ENCODE results near the gene MT2A. TPM values are rescaled to one million over a fixed set of nuclear protein-coding genes. Genes with fewer than 3 reads are reported as not detected.

Gene MT2A
- total and polyA plus RNA-seq, 2 of the 4 experiments (the other 2 are of a cell fraction), result 25.5 to 621 TPM

DNA sequence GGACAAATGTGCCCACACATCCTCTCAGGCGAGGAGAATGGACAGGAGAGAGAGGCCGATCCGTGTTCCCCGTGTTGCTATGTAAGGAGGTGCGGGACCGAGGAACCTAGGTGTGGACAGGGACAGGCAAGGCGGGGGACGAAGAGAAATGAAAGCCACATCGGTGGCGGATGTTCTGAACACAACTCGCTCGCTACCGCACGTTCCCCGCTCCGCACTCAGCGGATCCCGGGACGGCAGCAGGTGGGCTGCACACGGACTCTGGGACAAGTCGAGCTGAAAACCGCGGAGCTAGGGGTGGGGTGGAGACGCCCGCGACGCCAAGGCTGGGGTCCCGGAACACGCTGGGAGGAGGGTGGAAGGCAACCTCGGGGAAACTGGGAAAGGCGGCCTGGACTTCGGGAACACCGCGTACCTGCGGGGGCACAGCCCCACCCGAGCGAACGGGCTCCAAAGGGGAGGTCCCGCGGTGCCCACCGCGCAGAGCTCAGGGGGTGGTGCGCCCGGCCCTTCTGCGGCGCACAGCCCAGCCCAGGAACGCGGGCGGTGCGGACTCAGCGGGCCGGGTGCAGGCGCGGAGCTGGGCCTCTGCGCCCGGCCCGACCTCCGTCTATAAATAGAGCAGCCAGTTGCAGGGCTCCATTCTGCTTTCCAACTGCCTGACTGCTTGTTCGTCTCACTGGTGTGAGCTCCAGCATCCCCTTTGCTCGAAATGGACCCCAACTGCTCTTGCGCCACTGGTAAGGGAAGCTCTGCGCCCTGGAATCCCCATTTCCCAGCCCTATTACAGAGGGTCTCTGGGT, 17.0 kb downstream of the MT2A start, which contains the start of gene MT1E:
Gene MT1E (plus strand): TSS at position 642 of the 803 bp plus-strand sequence. CDS start 71 bp downstream, at position 713.
- Histone ChIP-seq H3K27me3 (ENCODE audit: control insufficient read depth, insufficient read depth, low read length) (no peaks in the 10 kb centered on the region), H2AK5ac (ENCODE audit: low read depth, low read length) (peak within 1 kb of the TSS; percentile 100), H3K4me3 (ENCODE audit: insufficient read depth, low read depth, low read length) (peak within 1 kb of the TSS; percentile 51), H3K9ac (ENCODE audit: low read depth, low read length) (peak within 1 kb of the TSS; percentile 84), H3K4me2 (ENCODE audit: low read depth, low read length) (peak within 1 kb of the TSS; percentile 96), H3K27ac (ENCODE audit: insufficient read depth, low read length) (peak within 1 kb of the TSS; percentile 85), H3K56ac (ENCODE audit: extremely low read depth, insufficient read depth, low read length) (peak within 1 kb of the TSS; percentile 88), H3K18ac (ENCODE audit: low read depth, low read length) (peak within 1 kb of the TSS; percentile 91), H2BK5ac (ENCODE audit: low read depth, low read length, poor library complexity, severe bottlenecking) (peak within 1 kb of the TSS; percentile 92), H2AFZ (replicated peaks; ENCODE audit: low read length, poor library complexity) (peak within 1 kb of the TSS; percentile 98), H3K79me1 (ENCODE audit: low read depth in 1 of 2, low read length in 2 of 2) (peaks cover 3 to 13% of the 10 kb centered on the region in 2 experiments; a peak in 3 of 4 replicates), H4K91ac (ENCODE audit: insufficient read depth, low read depth, low read length) (peak within 1 kb of the TSS; percentile 96), H3K14ac (replicated peaks; ENCODE audit: low read depth, low read length) (peak within 1 kb of the TSS; percentile 96), H4K8ac (ENCODE audit: low read depth in 2 of 2, low read length in 2 of 2) (peak within 1 kb of the TSS; percentile 97 to 98), H3K9me3 (ENCODE audit: control insufficient read depth, insufficient read depth, low read length) (no peaks in the 10 kb centered on the region), H2BK20ac (ENCODE audit: low read depth, low read length) (peak within 1 kb of the TSS; percentile 79), H2BK120ac (ENCODE audit: low read depth, low read length) (peak within 1 kb of the TSS; percentile 92), H3K4ac (ENCODE audit: low read depth, low read length) (peak within 1 kb of the TSS; percentile 97), H3K23ac (ENCODE audit: low read depth, low read length) (peak within 1 kb of the TSS; percentile 96), H3K36me3 (ENCODE audit: control insufficient read depth, insufficient read depth, low read length) (no peaks in the 10 kb centered on the region), H4K20me1 (ENCODE audit: insufficient read depth, low read length) (no peaks in the 10 kb centered on the region), H2BK15ac (ENCODE audit: low read depth, low read length) (peak within 1 kb of the TSS; percentile 95), H3K4me1 (ENCODE audit: control insufficient read depth, insufficient read depth, low read length) (peaks cover 17% of the 10 kb centered on the region), H3K9me1 (ENCODE audit: insufficient read depth, low read length) (peaks cover 4% of the 10 kb centered on the region; the same call in 1 of the 2 replicates), H2AK9ac (replicated peaks; ENCODE audit: low read depth, low read length, poor library complexity) (peak within 1 kb of the TSS; percentile 97), H4K5ac (ENCODE audit: low read depth, low read length) (peak within 1 kb of the TSS; percentile 98)
- TF ChIP-seq MAFK (IDR thresholded peaks at IDR 0.05; ENCODE audit: low read depth, low read length) (no peak), POLR2A (IDR thresholded peaks at IDR 0.05; ENCODE audit: low read depth, low read length) (peak; percentile 95), RAD21 (IDR thresholded peaks at IDR 0.05; ENCODE audit: low read length) (no peak), CHD1 (IDR thresholded peaks at IDR 0.05; ENCODE audit: low read depth, low read length) (no peak), RCOR1 (IDR thresholded peaks at IDR 0.05; ENCODE audit: insufficient replicate concordance, low read length) (no peak), FOS (IDR thresholded peaks at IDR 0.05; ENCODE audit: low read depth, low read length) (no peak), SMC3 (IDR thresholded peaks at IDR 0.05; ENCODE audit: low read depth, low read length) (no peak), NFE2L2 (IDR thresholded peaks at IDR 0.05; ENCODE audit: low read depth, low read length) (no peak)
- TF ChIP-seq, protein P1, sequence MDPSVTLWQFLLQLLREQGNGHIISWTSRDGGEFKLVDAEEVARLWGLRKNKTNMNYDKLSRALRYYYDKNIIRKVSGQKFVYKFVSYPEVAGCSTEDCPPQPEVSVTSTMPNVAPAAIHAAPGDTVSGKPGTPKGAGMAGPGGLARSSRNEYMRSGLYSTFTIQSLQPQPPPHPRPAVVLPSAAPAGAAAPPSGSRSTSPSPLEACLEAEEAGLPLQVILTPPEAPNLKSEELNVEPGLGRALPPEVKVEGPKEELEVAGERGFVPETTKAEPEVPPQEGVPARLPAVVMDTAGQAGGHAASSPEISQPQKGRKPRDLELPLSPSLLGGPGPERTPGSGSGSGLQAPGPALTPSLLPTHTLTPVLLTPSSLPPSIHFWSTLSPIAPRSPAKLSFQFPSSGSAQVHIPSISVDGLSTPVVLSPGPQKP (IDR thresholded peaks at IDR 0.05; ENCODE audit: borderline replicate concordance, low read depth, low read length), result no peak
- ChIA-PET CTCF (interaction anchor here (1.5 kb wide), 1 partner anchor 14 kb away, joined by 3 read pairs; no protein-coding TSS in a partner anchor), POLR2A (ENCODE audit: unreplicated experiment) (interaction anchor here (0.6 to 3.8 kb wide), 3 partner anchors 8 to 408 kb away, joined by 3 to 37 read pairs (median 12); partner anchors contain the start of gene MT2A)
- peak; percentile 76 for DNase-seq
- dilution Hi-C loops (cut with HindIII; ENCODE audit: low sequenced_read_pairs, unreplicated experiment) (no loop called here), intact Hi-C loops (cut with micrococcal nuclease) (loop anchor here (5.0 kb wide), 1 partner anchor 57 kb away; the partner anchor contains the start of gene MT1X), in situ Hi-C loops (cut with MboI; ENCODE audit: low sequenced_read_pairs) (no loop called here)
- ATAC-seq (ENCODE audit: low read depth), result peak; percentile 91
- 13% methylated on average over 30 of the region's 62 CpGs; no CpG with 5 or more reads in 1 of the 2 experiments for WGBS, 2 experiments (ENCODE audit: extremely low coverage in 2 of 2, insufficient read length in 1 of 2)
- no TSS peak for BruUV-seq (replicated peaks)
